BJ (cell line): Measurements from ENCODE around the gene TSHZ2. TPM values are rescaled to one million over a fixed set of nuclear protein-coding genes. Genes with fewer than 3 reads are reported as not detected.
"Not testable (repeated sequence)": the region's sequence is repeated elsewhere in the genome, so short reads cannot be mapped to it uniquely, and the experiment has no call there.

Experiments used
- CTCF ChIA-PET: fragments of 350-600 bp; formaldehyde crosslinking; extraction: SDS; loops from one replicate; lab custom pipeline; 2021; ENCODE audit warnings: antibody characterized with exemption, inconsistent platforms; lab: Yijun Ruan, JAX
- POLR2A ChIA-PET: fragments of 300-600 bp; sonication (Branson Sonifier 250); formaldehyde crosslinking; extraction: SDS; loops from one replicate; lab custom pipeline; 2021; ENCODE audit warnings: antibody characterized with exemption; lab: Charles Lee
- DNase-seq: peaks from one replicate; pipeline ENCODE4 v3.0.0-alpha.2; 2011; ENCODE audit warnings: low read depth
- H3K27me3 ChIP-seq: 2 replicates; pipeline ENCODE4 v1.6.0; 2011; ENCODE audit warnings: low read length; ENCODE audit not compliant: control insufficient read depth, insufficient read depth
- H3K36me3 ChIP-seq: 2 replicates; pipeline ENCODE4 v1.5.1; 2011; ENCODE audit warnings: low read length; ENCODE audit not compliant: control insufficient read depth, insufficient read depth
- H3K4me3 ChIP-seq: 2 replicates; pipeline ENCODE4 v1.5.1; 2011; ENCODE audit warnings: low read depth, mild to moderate bottlenecking, control low read depth, low read length
- CTCF ChIP-seq: IDR thresholded peaks from 2 replicates; pipeline ENCODE4 v1.5.1; 2011; ENCODE audit warnings: low read depth, mild to moderate bottlenecking, control low read depth, inconsistent platforms, low read length, moderate library complexity; ENCODE audit not compliant: insufficient read depth
- polyA plus RNA-seq: library from polyadenylated mRNA; depleted of rRNA; stranded (reverse); fragments of >200 nt; gene quantifications from 2 replicates; pipeline ENCODE4 v1.2.3, GENCODE V29; 2011

TSHZ2 gene
- polyA plus RNA-seq, 1 experiment = not detected

GRCh38 chr20:53365539-53366075, 393.4 kb downstream of the TSHZ2 start:
- CTCF ChIA-PET = no interaction called here
- no peak for TF ChIP-seq CTCF
- H3K4me3 ChIP-seq = no peak overlapping the region
- POLR2A ChIA-PET = no interaction called here
- H3K36me3 ChIP-seq = no peaks in the 10 kb centered on the region
- no peak for DNase-seq
- no peaks in the 10 kb centered on the region; the same call in 1 of the 2 replicates for H3K27me3 ChIP-seq

- POLR2A ChIA-PET, H3K36me3 ChIP-seq, H3K4me3 ChIP-seq, CTCF ChIA-PET, DNase-seq, H3K27me3 ChIP-seq: not testable (repeated sequence)
Observed at GRCh38 chr20:53366928-53367327, 394.8 kb downstream of the TSHZ2 start.

GRCh38 chr20:53369871-53370270, 397.7 kb downstream of the TSHZ2 start:
- no peaks in the 10 kb centered on the region for H3K36me3 ChIP-seq
- no peaks in the 10 kb centered on the region for H3K27me3 ChIP-seq
- H3K4me3 ChIP-seq = no peak overlapping the region
- ChIA-PET POLR2A (no interaction called here), CTCF (no interaction called here)
- DNase-seq = no peak
- no peak for TF ChIP-seq CTCF

- DNase-seq = no peak
- POLR2A ChIA-PET = no interaction called here
- Histone ChIP-seq H3K27me3 (no peaks in the 10 kb centered on the region), H3K4me3 (no peak overlapping the region), H3K36me3 (no peaks in the 10 kb centered on the region)
- CTCF ChIA-PET = no interaction called here
- no peak for TF ChIP-seq CTCF
Observed at GRCh38 chr20:53370345-53370961, 398.3 kb downstream of the TSHZ2 start.

- CTCF ChIA-PET = no interaction called here
- Histone ChIP-seq H3K4me3 (no peak overlapping the region), H3K36me3 (no peaks in the 10 kb centered on the region), H3K27me3 (no peaks in the 10 kb centered on the region)
- DNase-seq = no peak
- no peak for TF ChIP-seq CTCF
- POLR2A ChIA-PET = no interaction called here
Observed at GRCh38 chr20:53371216-53371615, 399.1 kb downstream of the TSHZ2 start.

GRCh38 chr20:53376021-53376420, 403.9 kb downstream of the TSHZ2 start:
- DNase-seq = no peak
- no peak for TF ChIP-seq CTCF
- Histone ChIP-seq H3K27me3 (no peaks in the 10 kb centered on the region), H3K4me3 (no peak overlapping the region), H3K36me3 (no peaks in the 10 kb centered on the region)
- ChIA-PET POLR2A (no interaction called here), CTCF (no interaction called here)
